Endothelial cell of umbilical vein (primary cell): Measurements from ENCODE around the gene WFDC13. TPM values are rescaled to one million over a fixed set of nuclear protein-coding genes. Genes with fewer than 3 reads are reported as not detected.

ENCODE experiments used
- BruUV-seq: library from RNA; stranded (reverse); fragments of 400-500 nt; replicated peaks from 2 replicates; lab custom pipeline; 2021; lab: Mats Ljungman, UMichigan
- CTCF ChIA-PET: fragments of 300-600, 350-600 bp; sonication (Branson Sonifier 250); formaldehyde crosslinking; loops from one replicate; lab custom pipeline; 2021; ENCODE audit warnings: antibody characterized with exemption, inconsistent platforms; lab: Charles Lee
- POLR2A ChIA-PET: fragments of 300-600, 350-600 bp; sonication (Branson Sonifier 250); formaldehyde crosslinking; loops from one replicate; lab custom pipeline; 2021; ENCODE audit warnings: antibody characterized with exemption, inconsistent platforms; lab: Charles Lee
- DNase-seq: peaks from one replicate; pipeline ENCODE4 v3.0.0-alpha.2; 2011; ENCODE audit warnings: low read depth, low spot score
- FAIRE-seq: peaks from 2 replicates; lab custom pipeline; 2011; peaks lifted over from hg19 to GRCh38; lab: Jason Lieb, UNC
- H2AFZ ChIP-seq: 2 replicates; pipeline ENCODE4 v1.6.0; 2012; ENCODE audit warnings: low read depth, low read length, control low read depth, inconsistent platforms
- H3K27ac ChIP-seq: 2 replicates; pipeline ENCODE4 v1.5.1; 2011; ENCODE audit warnings: low read depth, mild to moderate bottlenecking, control low read depth, low read length, moderate library complexity; ENCODE audit not compliant: insufficient read depth
- H3K27me3 ChIP-seq, 2 experiments: 2 replicates each; pipeline versions ENCODE4 v1.6.0 to v1.6.1; 2011; ENCODE audit warnings: low read length in 2 of 2, mixed read lengths in 1 of 2; ENCODE audit not compliant: control insufficient read depth in 2 of 2, insufficient read depth in 2 of 2
- H3K36me3 ChIP-seq, 2 experiments: 2 replicates in 1 of 2; 3 replicates in 1 of 2; pipeline ENCODE4 v1.5.1; 2011; ENCODE audit warnings: low read length in 2 of 2, mild to moderate bottlenecking in 1 of 2, moderate library complexity in 1 of 2; ENCODE audit not compliant: control insufficient read depth in 2 of 2, insufficient read depth in 2 of 2; ENCODE audit errors: extremely low read depth in 1 of 2
- H3K4me1 ChIP-seq: 3 replicates; pipeline ENCODE4 v1.5.1; 2011; ENCODE audit warnings: mild to moderate bottlenecking, low read length; ENCODE audit not compliant: control insufficient read depth, insufficient read depth; ENCODE audit errors: extremely low read depth
- H3K4me2 ChIP-seq: 2 replicates; pipeline ENCODE4 v1.6.1; 2011; ENCODE audit warnings: low read length, control low read depth, mixed read lengths; ENCODE audit not compliant: insufficient read depth
- H3K4me3 ChIP-seq, 3 experiments: fragments of 200-600 bp in 1 of 3; sonication (generic), shearing (Covaris generic) in 1 of 3; replicated peaks in 1 of 3; 2 replicates each; pipeline ENCODE4 v1.5.1; 2011 to 2016; ENCODE audit warnings: control low read depth in 3 of 3, low read length in 3 of 3, mild to moderate bottlenecking in 2 of 3, inconsistent platforms in 1 of 3, low read depth in 1 of 3, moderate library complexity in 1 of 3; ENCODE audit not compliant: insufficient read depth in 1 of 3
- H3K79me2 ChIP-seq: 2 replicates; pipeline ENCODE4 v1.6.0; 2012; ENCODE audit warnings: low read length, inconsistent platforms; ENCODE audit not compliant: control insufficient read depth, insufficient read depth
- H3K9ac ChIP-seq: replicated peaks from 2 replicates; pipeline ENCODE3; 2011; ENCODE audit warnings: low read length, control low read depth; ENCODE audit not compliant: insufficient read depth; ENCODE audit errors: extremely low read depth
- H3K9me1 ChIP-seq: replicated peaks from 3 replicates; pipeline ENCODE4 v1.6.0; 2011; ENCODE audit warnings: mild to moderate bottlenecking, low read length; ENCODE audit not compliant: control insufficient read depth, insufficient read depth; ENCODE audit errors: extremely low read depth
- H3K9me3 ChIP-seq: replicated peaks from 2 replicates; pipeline ENCODE4 v1.5.1; 2012; ENCODE audit warnings: low read length, inconsistent platforms; ENCODE audit not compliant: control insufficient read depth, insufficient read depth
- H4K20me1 ChIP-seq: replicated peaks from 2 replicates; pipeline ENCODE3; 2011; ENCODE audit warnings: mild to moderate bottlenecking, low read length; ENCODE audit not compliant: control insufficient read depth, insufficient read depth; ENCODE audit errors: extremely low read depth
- CTCF ChIP-seq, 2 donors: IDR thresholded peaks; 1 replicate in 1 of 2; 2 replicates in 1 of 2; pipeline ENCODE4 v1.5.1; 2011; ENCODE audit warnings: low read length in 2 of 2, mild to moderate bottlenecking in 2 of 2, moderate library complexity in 2 of 2, control low read depth in 1 of 2, inconsistent platforms in 1 of 2, low read depth in 1 of 2; ENCODE audit not compliant: insufficient read depth in 1 of 2; ENCODE audit errors: extremely low read depth in 1 of 2
- EZH2 ChIP-seq: IDR thresholded peaks from 2 replicates; pipeline ENCODE4 v1.6.1; 2012; ENCODE audit warnings: borderline replicate concordance, low read depth, mild to moderate bottlenecking, moderate library complexity, low read length, inconsistent platforms; ENCODE audit not compliant: severe bottlenecking
- FOS ChIP-seq: IDR thresholded peaks from 2 replicates; pipeline ENCODE4 v1.6.1; 2011; ENCODE audit warnings: mild to moderate bottlenecking, low read length, moderate library complexity, borderline replicate concordance; ENCODE audit not compliant: insufficient read depth
- GATA2 ChIP-seq: IDR thresholded peaks from 2 replicates; pipeline ENCODE4 v1.7.0; 2011; ENCODE audit warnings: low read depth, mild to moderate bottlenecking, moderate library complexity, mixed read lengths, low read length; ENCODE audit not compliant: insufficient read length, insufficient read depth
- JUN ChIP-seq: IDR thresholded peaks from 2 replicates; pipeline ENCODE4 v1.6.1; 2011; ENCODE audit warnings: borderline replicate concordance, low read depth; ENCODE audit not compliant: insufficient read length, insufficient read depth
- MAX ChIP-seq: IDR thresholded peaks from 2 replicates; pipeline ENCODE4 v1.6.1; 2011; ENCODE audit not compliant: insufficient read depth, insufficient read length
- MYC ChIP-seq: IDR thresholded peaks from one replicate; pipeline ENCODE4 v1.6.1; 2011; ENCODE audit warnings: mild to moderate bottlenecking, low read depth, low read length
- POLR2A ChIP-seq: IDR thresholded peaks from 2 replicates; pipeline ENCODE4 v1.6.1; 2012; ENCODE audit warnings: low read depth, mild to moderate bottlenecking, control low read depth, low read length
- POLR2AphosphoS5 ChIP-seq: IDR thresholded peaks from 2 replicates; pipeline ENCODE4 v1.6.1; 2012; ENCODE audit warnings: low read depth, mild to moderate bottlenecking, control low read depth, low read length, moderate library complexity; ENCODE audit not compliant: insufficient read depth
- dilution Hi-C: fragments of 300-500 bp; cut with MboI; formaldehyde crosslinking; loops from one replicate; pipeline ENCODE4 v1.15.0; 2019; ENCODE audit warnings: low sequenced_read_pairs; ENCODE audit not compliant: extremely low pct_ligation_motif_present
- intact Hi-C: fragments of 100-400 bp; cut with micrococcal nuclease; formaldehyde crosslinking; loops from one replicate; pipeline ENCODE4 v1.10.0; 2022
- polyA plus RNA-seq, 4 experiments: library from polyadenylated mRNA; depleted of rRNA in 3 of 4; stranded (reverse) in 3 of 4; unstranded in 1 of 4; fragments of >200 nt; gene quantifications; 2 replicates each; pipeline versions ENCODE4 v1.2.1 to v1.2.3, GENCODE V29; 2011 to 2012; ENCODE audit warnings: missing spikeins in 1 of 4
- total RNA-seq: library from RNA; stranded (reverse); gene quantifications from 2 replicates; pipeline ENCODE4 v1.2.3, GENCODE V29; 2021

Gene WFDC13
- total and polyA plus RNA-seq, 2 donors (not counting 3 experiments of a cell fraction or from before 2014, with no cell fraction given): not detected

GRCh38 chr20:45732199-45732598 lies 30.4 kb downstream of the WFDC13 start:
- no peak overlapping the region for H3K4me2 ChIP-seq
- H3K9ac ChIP-seq: no peak overlapping the region
- intact Hi-C loops (no loop called here), dilution Hi-C loops (no loop called here)
- FAIRE-seq (no peak), DNase-seq (no peak)
- BruUV-seq: no TSS peak
- H3K4me1 ChIP-seq: no peaks in the 10 kb centered on the region
- ChIA-PET POLR2A (no interaction called here), CTCF (no interaction called here)
- H3K9me1 ChIP-seq: no peaks in the 10 kb centered on the region
- no peaks in the 10 kb centered on the region for H3K79me2 ChIP-seq
- H3K4me3 ChIP-seq: no peak overlapping the region
- no peaks in the 10 kb centered on the region for H4K20me1 ChIP-seq
- no peaks in the 10 kb centered on the region for H3K27me3 ChIP-seq
- no peak overlapping the region for H2AFZ ChIP-seq
- no peak overlapping the region for H3K27ac ChIP-seq
- H3K9me3 ChIP-seq: no peaks in the 10 kb centered on the region
- no peaks in the 10 kb centered on the region for H3K36me3 ChIP-seq
- TF ChIP-seq JUN: no peak
- no peak for TF ChIP-seq MYC
- TF ChIP-seq GATA2: no peak
- TF ChIP-seq MAX: no peak
- no peak for TF ChIP-seq EZH2
- TF ChIP-seq POLR2AphosphoS5: no peak
- TF ChIP-seq FOS: no peak
- TF ChIP-seq CTCF (IDR thresholded peaks at IDR 0.05; ENCODE audit: extremely low read depth in 1 of 2, insufficient read depth in 1 of 2, low read depth in 1 of 2, low read length in 2 of 2): no peak
- no peak for TF ChIP-seq POLR2A
